ENCODE results near the gene SMAGP.

The SMAGP gene

GRCh38 chr12:51242120-51242519, 28.1 kb downstream of the SMAGP start:
- peak overlapping the region in 2 of 3 experiments; percentile 32 to 73 for H3K4me3 Mint-ChIP-seq

GRCh38 chr12:51240971-51241370, 29.2 kb downstream of the SMAGP start:
- no peaks in the 10 kb centered on the region for H3K9me3 Mint-ChIP-seq
- no peak for TF ChIP-seq CTCF (IDR thresholded peaks at IDR 0.05; ENCODE audit: unreplicated experiment in 3 of 3)
- H3K27me3 Mint-ChIP-seq (ENCODE audit: low read depth) = no peaks in the 10 kb centered on the region
- H3K4me1 Mint-ChIP-seq = peaks cover 12% of the 10 kb centered on the region
- H3K27ac Mint-ChIP-seq = peak overlapping the region in 1 of 3 experiments; percentile 95
- H3K36me3 Mint-ChIP-seq (ENCODE audit: low read depth) = peaks cover 32% of the 10 kb centered on the region
- peak overlapping the region; percentile 93 to 99 (median 94) for H3K4me3 Mint-ChIP-seq

More at GRCh38 chr12:51242120-51242519, 28.1 kb downstream of the SMAGP start:
- H3K27me3 Mint-ChIP-seq (ENCODE audit: low read depth) = no peaks in the 10 kb centered on the region
- H3K36me3 Mint-ChIP-seq (ENCODE audit: low read depth) = peaks cover 37% of the 10 kb centered on the region
- H3K4me1 Mint-ChIP-seq = peaks cover 20% of the 10 kb centered on the region
- no peak for TF ChIP-seq CTCF (IDR thresholded peaks at IDR 0.05; ENCODE audit: unreplicated experiment in 3 of 3)
- peak overlapping the region in 1 of 3 experiments; percentile 14 for H3K27ac Mint-ChIP-seq
- no peaks in the 10 kb centered on the region for H3K9me3 Mint-ChIP-seq

GRCh38 chr12:51238510-51239334, 31.5 kb downstream of the SMAGP start, which contains the start of gene DAZAP2:
TSS of gene DAZAP2 (plus strand) at chr12:51238826. CDS start at chr12:51238908, 82 bp downstream.
- peak in 1 of 3 experiments; percentile 16 for TF ChIP-seq CTCF (IDR thresholded peaks at IDR 0.05; ENCODE audit: unreplicated experiment in 3 of 3)
- peak within 1 kb of the TSS; percentile 95 to 99 (median 99) for H3K27ac Mint-ChIP-seq
- no peaks in the 10 kb centered on the region for H3K9me3 Mint-ChIP-seq
- H3K4me3 Mint-ChIP-seq = peak within 1 kb of the TSS; percentile 93 to 99 (median 94)
- H3K4me1 Mint-ChIP-seq = peaks cover 12% of the 10 kb centered on the region
- H3K36me3 Mint-ChIP-seq (ENCODE audit: low read depth) = peaks cover 23% of the 10 kb centered on the region
- no peaks in the 10 kb centered on the region for H3K27me3 Mint-ChIP-seq (ENCODE audit: low read depth)

- no peaks in the 10 kb centered on the region for H3K27me3 Mint-ChIP-seq (ENCODE audit: low read depth)
- H3K4me3 Mint-ChIP-seq = peak overlapping the region; percentile 93 to 99 (median 94)
- no peaks in the 10 kb centered on the region for H3K9me3 Mint-ChIP-seq
- peaks cover 12% of the 10 kb centered on the region for H3K4me1 Mint-ChIP-seq
- peaks cover 22% of the 10 kb centered on the region for H3K36me3 Mint-ChIP-seq (ENCODE audit: low read depth)
- H3K27ac Mint-ChIP-seq = peak overlapping the region; percentile 95 to 99 (median 99)
- no peak for TF ChIP-seq CTCF (IDR thresholded peaks at IDR 0.05; ENCODE audit: unreplicated experiment in 3 of 3)
These were observed 32.1 kb downstream of the SMAGP start for GRCh38 chr12:51238037-51238509.

- TF ChIP-seq CTCF (IDR thresholded peaks at IDR 0.05; ENCODE audit: unreplicated experiment in 3 of 3) = no peak
- Mint-ChIP-seq H3K27ac (no peak overlapping the region), H3K4me3 (no peak overlapping the region), H3K36me3 (ENCODE audit: low read depth) (no peaks in the 10 kb centered on the region), H3K27me3 (ENCODE audit: low read depth) (no peaks in the 10 kb centered on the region), H3K9me3 (no peaks in the 10 kb centered on the region), H3K4me1 (peaks cover 4% of the 10 kb centered on the region)
These were observed 35.7 kb downstream of the SMAGP start for GRCh38 chr12:51234530-51234929.
